ENCODE measurements around the gene PTPN6. TPM values are rescaled to one million over a fixed set of nuclear protein-coding genes. Genes with fewer than 3 reads are reported as not detected.

PTPN6 gene
- total RNA-seq, 2 donors from 2014 or later: 3.7 to 7.5 TPM

DNA sequence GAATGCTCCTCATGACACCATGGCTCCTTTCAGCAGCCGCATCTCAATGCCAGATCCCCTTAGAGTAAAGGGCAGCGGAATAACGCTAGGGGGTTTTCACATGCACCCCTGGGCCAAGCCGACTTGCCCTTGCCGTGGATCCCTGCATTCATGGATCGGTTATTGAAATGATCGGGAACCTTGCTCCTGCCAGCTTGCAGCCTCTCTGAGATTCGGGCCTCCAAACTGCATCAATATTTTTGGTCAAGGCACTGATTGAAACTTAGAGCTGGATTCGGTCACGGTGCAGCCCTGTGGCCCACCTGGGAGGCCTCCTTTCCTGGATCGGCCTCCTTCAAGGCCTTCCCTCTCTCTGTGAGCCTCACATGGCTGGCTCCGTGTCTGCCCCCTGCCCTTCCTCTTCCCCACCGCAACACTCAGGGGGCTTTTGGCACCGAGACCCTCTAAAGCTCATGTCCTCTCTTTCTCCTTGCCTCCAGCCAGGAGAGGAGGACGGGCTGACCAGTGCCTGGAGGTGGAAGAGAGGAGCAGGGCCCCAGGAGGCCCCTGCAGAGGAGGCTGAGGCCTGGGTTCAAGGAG, 1.8 kb downstream of the PTPN6 start:
- TF ChIP-seq, protein P1, sequence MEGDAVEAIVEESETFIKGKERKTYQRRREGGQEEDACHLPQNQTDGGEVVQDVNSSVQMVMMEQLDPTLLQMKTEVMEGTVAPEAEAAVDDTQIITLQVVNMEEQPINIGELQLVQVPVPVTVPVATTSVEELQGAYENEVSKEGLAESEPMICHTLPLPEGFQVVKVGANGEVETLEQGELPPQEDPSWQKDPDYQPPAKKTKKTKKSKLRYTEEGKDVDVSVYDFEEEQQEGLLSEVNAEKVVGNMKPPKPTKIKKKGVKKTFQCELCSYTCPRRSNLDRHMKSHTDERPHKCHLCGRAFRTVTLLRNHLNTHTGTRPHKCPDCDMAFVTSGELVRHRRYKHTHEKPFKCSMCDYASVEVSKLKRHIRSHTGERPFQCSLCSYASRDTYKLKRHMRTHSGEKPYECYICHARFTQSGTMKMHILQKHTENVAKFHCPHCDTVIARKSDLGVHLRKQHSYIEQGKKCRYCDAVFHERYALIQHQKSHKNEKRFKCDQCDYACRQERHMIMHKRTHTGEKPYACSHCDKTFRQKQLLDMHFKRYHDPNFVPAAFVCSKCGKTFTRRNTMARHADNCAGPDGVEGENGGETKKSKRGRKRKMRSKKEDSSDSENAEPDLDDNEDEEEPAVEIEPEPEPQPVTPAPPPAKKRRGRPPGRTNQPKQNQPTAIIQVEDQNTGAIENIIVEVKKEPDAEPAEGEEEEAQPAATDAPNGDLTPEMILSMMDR (IDR thresholded peaks at IDR 0.05): no peak
- Histone ChIP-seq H3K9me3 (no peaks in the 10 kb centered on the region), H3K27me3 (no peaks in the 10 kb centered on the region), H3K27ac (peak overlapping the region; percentile 31 to 37), H3K4me1 (peaks cover 0 to 20% of the 10 kb centered on the region in 2 donors), H3K4me3 (peak overlapping the region in 1 of 2 donors; percentile 43), H3K36me3 (no peaks in the 10 kb centered on the region)
- DNase-seq (ENCODE audit: low spot score): no peak

DNA sequence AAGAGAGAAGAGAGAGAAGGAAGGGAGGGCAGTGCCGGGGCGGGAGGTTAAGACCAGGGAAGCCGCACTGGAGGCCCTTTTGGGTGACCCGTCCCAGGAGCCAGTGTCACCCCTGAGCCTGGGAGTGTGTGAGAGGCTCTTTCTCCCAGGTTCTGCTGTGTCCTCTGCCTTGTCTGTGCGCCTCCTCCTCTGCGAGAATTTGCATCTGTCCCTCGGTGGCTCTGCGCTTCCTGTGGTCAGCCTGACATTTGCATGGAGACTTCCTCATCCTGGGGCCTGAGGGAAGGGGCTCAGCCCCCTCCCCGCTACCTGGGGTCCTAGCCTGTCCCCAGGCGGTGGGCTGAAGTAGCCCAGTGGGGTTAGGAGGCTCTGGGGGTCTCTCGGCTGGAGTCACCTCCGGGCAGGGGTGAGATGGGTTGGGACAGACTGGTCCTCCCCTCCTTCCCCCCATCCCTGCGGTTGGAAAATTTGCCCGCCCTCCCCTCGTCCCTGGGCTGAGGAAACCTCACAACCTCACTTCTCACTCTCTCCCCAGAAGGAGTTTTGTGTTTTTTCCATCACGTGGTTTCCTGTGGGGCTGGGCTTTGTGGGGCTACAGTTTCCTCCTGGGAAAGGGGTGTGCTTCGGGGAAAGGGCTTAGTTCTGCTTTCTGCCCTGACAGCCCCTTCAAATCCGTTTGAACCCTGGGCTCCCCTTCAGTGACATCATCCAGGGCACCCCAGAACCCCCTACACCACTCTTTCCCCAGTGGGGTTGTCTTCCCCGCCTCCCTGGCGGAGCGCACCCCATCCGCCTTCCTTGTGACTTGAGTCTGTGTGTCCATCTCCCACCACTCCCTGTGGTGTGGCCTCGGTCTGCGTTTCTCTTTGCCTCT, 2.5 kb downstream of the PTPN6 start:
- Histone ChIP-seq H3K36me3 (no peaks in the 10 kb centered on the region), H3K27me3 (no peaks in the 10 kb centered on the region), H3K4me3 (peak overlapping the region in 1 of 2 donors; percentile 43), H3K9me3 (no peaks in the 10 kb centered on the region), H3K4me1 (peaks cover 0 to 26% of the 10 kb centered on the region in 2 donors), H3K27ac (peak overlapping the region; percentile 31 to 37)
- TF ChIP-seq, protein P1 (IDR thresholded peaks at IDR 0.05): no peak
- no peak for DNase-seq (ENCODE audit: low spot score)

DNA sequence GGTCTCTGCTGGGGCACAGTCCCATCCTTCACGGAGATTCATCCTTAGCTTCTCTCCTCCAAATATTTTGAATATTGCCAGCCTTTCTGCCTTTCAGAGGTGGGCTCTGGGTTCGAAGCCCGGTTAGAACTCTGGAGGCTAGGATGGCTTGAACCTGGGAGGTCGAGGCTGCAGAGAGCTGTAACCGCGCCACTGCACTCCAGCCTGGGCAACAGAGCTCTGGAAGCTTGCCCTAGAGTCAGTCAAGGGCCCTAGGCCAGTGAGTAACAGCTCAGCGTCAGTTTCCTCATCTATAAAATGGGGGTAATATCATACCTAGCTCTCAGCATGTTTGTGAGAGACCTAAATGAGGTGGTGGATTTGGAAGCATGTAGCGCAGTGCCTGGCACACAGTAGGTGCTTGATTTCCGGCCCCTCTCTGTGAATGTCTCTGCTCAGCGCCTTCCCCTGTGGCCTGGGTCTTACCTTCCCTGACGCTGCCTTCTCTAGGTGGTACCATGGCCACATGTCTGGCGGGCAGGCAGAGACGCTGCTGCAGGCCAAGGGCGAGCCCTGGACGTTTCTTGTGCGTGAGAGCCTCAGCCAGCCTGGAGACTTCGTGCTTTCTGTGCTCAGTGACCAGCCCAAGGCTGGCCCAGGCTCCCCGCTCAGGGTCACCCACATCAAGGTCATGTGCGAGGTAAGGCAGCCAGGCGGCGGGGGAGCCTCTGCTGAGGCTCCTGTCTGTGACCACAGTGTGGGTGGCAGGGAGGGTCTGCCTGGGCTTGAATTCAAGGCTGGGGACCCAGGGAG, 3.4 kb downstream of the PTPN6 start:
- Histone ChIP-seq H3K9me3 (no peaks in the 10 kb centered on the region), H3K4me1 (peaks cover 0 to 32% of the 10 kb centered on the region in 2 donors), H3K36me3 (no peaks in the 10 kb centered on the region), H3K4me3 (no peak overlapping the region), H3K27ac (no peak overlapping the region), H3K27me3 (no peaks in the 10 kb centered on the region)
- DNase-seq (ENCODE audit: low spot score): no peak
- TF ChIP-seq, protein P1 (IDR thresholded peaks at IDR 0.05): no peak

DNA sequence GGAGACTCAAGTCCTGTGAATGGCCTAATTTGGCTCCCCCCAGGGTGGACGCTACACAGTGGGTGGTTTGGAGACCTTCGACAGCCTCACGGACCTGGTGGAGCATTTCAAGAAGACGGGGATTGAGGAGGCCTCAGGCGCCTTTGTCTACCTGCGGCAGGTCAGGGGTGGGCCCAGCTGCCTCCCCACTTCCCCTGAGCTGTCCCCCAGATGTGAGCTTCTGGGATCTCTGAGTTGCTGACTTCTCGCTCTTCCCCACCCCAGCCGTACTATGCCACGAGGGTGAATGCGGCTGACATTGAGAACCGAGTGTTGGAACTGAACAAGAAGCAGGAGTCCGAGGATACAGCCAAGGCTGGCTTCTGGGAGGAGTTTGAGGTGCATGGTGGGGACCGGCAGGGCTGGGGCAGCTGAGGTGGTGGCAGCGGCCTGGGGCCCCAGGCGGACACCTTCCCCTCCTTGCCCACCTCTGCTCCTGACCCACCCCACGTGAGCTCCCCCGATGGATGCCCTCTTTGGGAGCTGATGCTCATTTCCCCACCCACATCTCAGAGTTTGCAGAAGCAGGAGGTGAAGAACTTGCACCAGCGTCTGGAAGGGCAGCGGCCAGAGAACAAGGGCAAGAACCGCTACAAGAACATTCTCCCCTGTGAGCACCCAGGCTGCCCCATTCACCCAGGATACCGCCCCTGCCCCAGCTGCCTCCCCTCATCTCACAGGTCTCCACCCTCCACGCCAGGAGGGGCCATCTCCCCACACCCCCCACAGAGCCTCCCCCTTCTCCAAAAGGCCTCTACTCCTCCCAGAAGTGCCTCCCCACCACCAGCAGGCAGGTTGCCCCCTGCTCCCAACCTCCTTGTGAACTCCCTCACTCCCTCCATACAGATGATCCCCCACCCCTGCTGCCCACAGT, 4.2 kb downstream of the PTPN6 start:
- DNase-seq (ENCODE audit: low spot score): no peak
- no peak overlapping the region for H3K4me3 ChIP-seq
- no peaks in the 10 kb centered on the region for H3K27me3 ChIP-seq
- H3K36me3 ChIP-seq: no peaks in the 10 kb centered on the region
- no peak overlapping the region for H3K27ac ChIP-seq
- peaks cover 0 to 41% of the 10 kb centered on the region in 2 donors for H3K4me1 ChIP-seq
- TF ChIP-seq, protein P1 (IDR thresholded peaks at IDR 0.05): no peak
- no peaks in the 10 kb centered on the region for H3K9me3 ChIP-seq

Measured in right atrium auricular region (tissue), 2 donors.